Upper lobe of left lung (tissue), 6 donors: ENCODE measurements around the gene PCBP3. TPM values are rescaled to one million over a fixed set of nuclear protein-coding genes. Genes with fewer than 3 reads are reported as not detected.
A peak's percentile ranks its signal among the peaks of the same experiment; 100 is the strongest.

Experiments
- ATAC-seq, 2 donors: fragments of 200-7000 bp; cut with Tn5 transposase; one replicate each; pipeline ENCODE4 v1.9.1; 2022; ENCODE audit warnings: mild to moderate bottlenecking in 2 of 2, moderate library complexity in 2 of 2; ENCODE audit not compliant: low FRiP score in 2 of 2
- DNase-seq, 2 donors: peaks; one replicate each; pipeline ENCODE4 v3.0.0-alpha.2; 2019 to 2020
- H3K27ac ChIP-seq, 4 donors: fragments of 200-600 bp; sonication (generic); one replicate each; pipeline ENCODE4 v1.5.1; 2016 to 2019
- H3K27me3 ChIP-seq, 4 donors: fragments of 200-600 bp; sonication (generic); one replicate each; pipeline ENCODE4 v1.5.1; 2017 to 2019
- H3K36me3 ChIP-seq, 4 donors: fragments of 200-600 bp; sonication (generic); one replicate each; pipeline ENCODE4 v1.5.1; 2016 to 2019
- H3K4me1 ChIP-seq, 4 donors: fragments of 200-600 bp; sonication (generic); one replicate each; pipeline ENCODE4 v1.5.1; 2018 to 2019
- H3K4me3 ChIP-seq, 4 donors: fragments of 200-600 bp; sonication (generic); one replicate each; pipeline ENCODE4 v1.5.1; 2017 to 2019; ENCODE audit warnings: mild to moderate bottlenecking in 2 of 4, moderate library complexity in 1 of 4
- H3K9me3 ChIP-seq, 4 donors: fragments of 200-600 bp; sonication (generic); one replicate each; pipeline ENCODE4 v1.5.1; 2018 to 2019
- EP300 ChIP-seq, 4 donors: sonication (generic); formaldehyde crosslinking; IDR thresholded peaks; one replicate each; pipeline ENCODE4 v1.5.1; 2017; ENCODE audit warnings: antibody characterized with exemption in 4 of 4, control low read depth in 2 of 4
- POLR2A ChIP-seq, 4 donors: fragments of 450-650 bp; IDR thresholded peaks; one replicate each; pipeline ENCODE4 v1.5.1; 2016 to 2017; ENCODE audit warnings: antibody characterized with exemption in 4 of 4, mild to moderate bottlenecking in 2 of 4
- POLR2AphosphoS5 ChIP-seq, 2 donors: sonication (generic); formaldehyde crosslinking; IDR thresholded peaks; one replicate each; pipeline ENCODE4 v1.5.1; 2017; ENCODE audit warnings: antibody characterized with exemption in 2 of 2
- WGBS, 2 donors: methylation state at CpG; one replicate each; pipeline ENCODE4 v1.1.5; 2017 to 2018; 5-methylcytosine and 5-hydroxymethylcytosine counted together
- total RNA-seq, 6 donors: library from RNA; depleted of rRNA in 4 of 6; stranded (reverse); fragments of >200 nt in 4 of 6; gene quantifications; one replicate each; pipeline versions ENCODE4 v1.1.0 to v1.2.1, GENCODE V29; 2016 to 2021
- TF ChIP-seq, protein P1 (sequence below), 6 experiments: fragments of 450-650 bp in 4 of 6; fragments of 200-600 bp in 2 of 6; sonication (generic) in 2 of 6; IDR thresholded peaks; one replicate each; pipeline ENCODE4 v1.5.1; 2016 to 2019; ENCODE audit warnings: antibody characterized with exemption in 6 of 6
- donor health status: DM: no; HTN: no; CAD: no; lungs with moderate emphysema.
- donor health status: DM: no; HTN: yes; CAD: no; lungs with severe emphysema.

Gene PCBP3
- total RNA-seq, 6 donors from 2014 or later = 0.78 to 10.5 (median 3.3) TPM

DNA sequence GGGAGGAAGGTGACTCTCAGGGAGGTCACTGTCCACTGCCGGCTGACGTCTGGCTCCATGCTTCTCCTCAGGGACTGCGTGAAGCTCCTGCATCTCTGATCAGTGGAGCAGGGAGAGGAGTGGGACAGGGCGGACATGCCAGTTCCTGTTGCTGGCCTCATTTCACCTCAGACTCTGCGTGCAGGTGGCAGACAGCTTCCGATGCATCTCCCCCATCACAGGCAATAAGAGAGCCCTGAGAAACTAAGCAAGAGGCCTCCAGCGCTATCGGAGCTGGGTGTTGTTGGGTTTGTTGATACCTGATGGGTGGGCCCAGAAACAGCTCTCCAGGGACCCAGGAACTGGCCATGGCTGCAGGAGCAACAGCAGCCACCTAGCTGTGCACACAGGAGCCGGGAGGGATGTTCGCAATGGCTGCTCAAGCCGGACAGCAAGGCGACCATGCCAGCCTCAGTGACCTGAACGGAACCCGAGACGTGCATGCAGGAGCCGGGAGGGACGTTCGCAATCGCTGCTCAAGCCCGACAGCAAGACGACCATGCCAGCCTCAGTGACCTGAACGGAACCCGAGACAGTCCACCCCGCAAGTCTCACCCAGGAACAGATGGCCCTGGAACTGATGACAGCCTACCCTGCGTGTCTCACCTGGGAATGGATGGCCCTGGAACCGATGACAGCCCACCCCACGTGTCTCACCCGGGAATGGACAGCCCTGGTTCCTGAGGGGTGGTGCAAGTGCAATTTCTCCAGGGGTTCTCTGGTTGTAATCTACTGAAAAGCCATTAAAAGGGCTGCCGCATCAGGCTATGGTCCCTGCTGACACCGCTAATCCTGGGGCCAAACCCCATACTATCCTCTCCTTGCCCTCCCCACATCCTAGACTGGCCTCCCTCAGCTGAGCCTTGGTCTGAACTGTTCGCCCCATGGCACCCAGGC, 14.2 kb upstream of the PCBP3 start:
- TF ChIP-seq POLR2A (IDR thresholded peaks at IDR 0.05) (no peak), POLR2AphosphoS5 (IDR thresholded peaks at IDR 0.05) (no peak), EP300 (IDR thresholded peaks at IDR 0.05) (no peak)
- TF ChIP-seq, protein P1, sequence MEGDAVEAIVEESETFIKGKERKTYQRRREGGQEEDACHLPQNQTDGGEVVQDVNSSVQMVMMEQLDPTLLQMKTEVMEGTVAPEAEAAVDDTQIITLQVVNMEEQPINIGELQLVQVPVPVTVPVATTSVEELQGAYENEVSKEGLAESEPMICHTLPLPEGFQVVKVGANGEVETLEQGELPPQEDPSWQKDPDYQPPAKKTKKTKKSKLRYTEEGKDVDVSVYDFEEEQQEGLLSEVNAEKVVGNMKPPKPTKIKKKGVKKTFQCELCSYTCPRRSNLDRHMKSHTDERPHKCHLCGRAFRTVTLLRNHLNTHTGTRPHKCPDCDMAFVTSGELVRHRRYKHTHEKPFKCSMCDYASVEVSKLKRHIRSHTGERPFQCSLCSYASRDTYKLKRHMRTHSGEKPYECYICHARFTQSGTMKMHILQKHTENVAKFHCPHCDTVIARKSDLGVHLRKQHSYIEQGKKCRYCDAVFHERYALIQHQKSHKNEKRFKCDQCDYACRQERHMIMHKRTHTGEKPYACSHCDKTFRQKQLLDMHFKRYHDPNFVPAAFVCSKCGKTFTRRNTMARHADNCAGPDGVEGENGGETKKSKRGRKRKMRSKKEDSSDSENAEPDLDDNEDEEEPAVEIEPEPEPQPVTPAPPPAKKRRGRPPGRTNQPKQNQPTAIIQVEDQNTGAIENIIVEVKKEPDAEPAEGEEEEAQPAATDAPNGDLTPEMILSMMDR (IDR thresholded peaks at IDR 0.05) = no peak
- Histone ChIP-seq H3K27me3 (no peaks in the 10 kb centered on the region), H3K4me3 (no peak overlapping the region), H3K9me3 (no peaks in the 10 kb centered on the region), H3K27ac (no peak overlapping the region), H3K36me3 (no peaks in the 10 kb centered on the region), H3K4me1 (no peaks in the 10 kb centered on the region)
- peak in 1 of 2 donors; percentile 65 for ATAC-seq
- 83 to 92% methylated on average over 18 to 31 of the region's 31 CpGs for WGBS, 2 donors
- DNase-seq = peak in 1 of 2 donors; percentile 64

DNA sequence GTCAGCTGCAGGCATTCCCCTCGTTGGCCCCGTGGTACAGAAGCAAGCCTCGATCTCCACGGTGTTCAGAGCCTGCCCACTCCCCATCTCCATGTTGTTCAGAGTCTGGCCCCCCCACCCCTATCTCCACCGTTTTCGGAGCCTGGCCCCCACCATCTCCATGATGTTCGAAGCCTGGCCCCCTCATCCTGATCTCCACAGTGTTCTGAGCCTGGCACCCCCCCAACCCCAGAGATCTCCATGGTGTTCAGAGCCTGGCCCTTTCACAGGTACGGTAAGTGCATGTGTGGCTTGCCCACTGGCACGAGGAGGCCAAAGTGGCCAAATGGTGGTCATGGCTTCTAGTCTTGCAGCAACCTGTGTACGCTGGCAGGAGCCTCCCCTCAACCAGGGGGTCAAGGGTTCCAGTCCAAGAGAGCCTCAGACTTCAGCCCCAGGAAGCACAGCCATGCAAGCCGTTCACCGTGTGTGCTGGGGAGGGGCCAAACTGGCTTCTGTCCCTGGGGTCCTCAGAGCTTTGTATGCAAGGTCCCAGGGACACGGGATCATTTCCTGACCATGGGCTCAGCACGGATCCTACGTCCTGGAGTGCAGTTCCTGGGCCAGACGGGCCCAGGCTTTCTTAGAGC, 13.3 kb upstream of the PCBP3 start:
- DNase-seq (no peak), ATAC-seq (no peak)
- no peak for TF ChIP-seq EP300 (IDR thresholded peaks at IDR 0.05)
- TF ChIP-seq, protein P1 (IDR thresholded peaks at IDR 0.05) = no peak
- TF ChIP-seq POLR2AphosphoS5 (IDR thresholded peaks at IDR 0.05) = no peak
- no peak for TF ChIP-seq POLR2A (IDR thresholded peaks at IDR 0.05)
- no peaks in the 10 kb centered on the region for H3K27me3 ChIP-seq
- no peaks in the 10 kb centered on the region for H3K4me1 ChIP-seq
- H3K9me3 ChIP-seq = no peaks in the 10 kb centered on the region
- WGBS, 2 donors = 83 to 87% methylated on average over 7 to 16 of the region's 16 CpGs
- no peak overlapping the region for H3K27ac ChIP-seq
- H3K4me3 ChIP-seq = no peak overlapping the region
- no peaks in the 10 kb centered on the region for H3K36me3 ChIP-seq

DNA sequence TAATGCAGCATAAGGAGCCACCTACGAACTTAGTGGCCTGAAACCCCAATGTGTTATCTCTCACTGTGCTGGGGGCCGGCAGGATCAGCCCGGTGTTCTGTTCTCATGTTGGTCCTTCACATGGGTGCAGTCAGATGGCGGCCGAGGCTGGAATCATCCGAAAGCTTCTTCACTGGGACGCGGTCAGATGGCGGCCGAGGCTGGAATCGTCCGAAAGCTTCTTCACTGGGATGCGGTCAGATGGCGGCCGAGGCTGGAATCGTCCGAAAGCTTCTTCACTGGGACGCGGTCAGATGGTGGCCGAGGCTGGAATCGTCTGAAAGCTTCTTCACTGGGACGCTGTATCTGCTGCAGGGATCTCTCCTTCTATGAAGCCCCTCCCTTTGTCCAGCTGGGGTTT, 12.6 kb upstream of the PCBP3 start:
- TF ChIP-seq EP300 (IDR thresholded peaks at IDR 0.05) = no peak
- no peak for TF ChIP-seq POLR2AphosphoS5 (IDR thresholded peaks at IDR 0.05)
- no peak for TF ChIP-seq POLR2A (IDR thresholded peaks at IDR 0.05)
- TF ChIP-seq, protein P1 (IDR thresholded peaks at IDR 0.05) = no peak

DNA sequence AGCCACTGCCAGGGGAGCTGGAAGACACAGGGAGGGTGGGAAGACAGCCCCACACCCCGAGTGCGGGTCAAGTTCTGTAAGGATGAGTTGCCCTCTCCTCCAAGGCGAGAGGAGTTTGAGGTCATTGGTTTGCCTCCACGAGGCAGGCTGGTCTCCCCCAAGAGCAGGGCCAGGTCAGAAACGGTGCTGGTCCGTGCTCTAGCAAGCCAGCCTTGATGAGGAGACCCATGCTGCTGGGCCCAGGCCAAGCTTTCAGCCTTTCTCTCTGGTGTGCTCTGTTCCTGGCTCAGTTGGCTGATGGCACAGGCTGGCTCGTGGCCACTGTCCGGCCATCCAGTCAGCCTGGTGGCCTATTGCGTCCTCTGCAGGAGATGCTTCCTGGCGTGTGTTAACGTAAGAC, 12.0 kb upstream of the PCBP3 start:
- peak in 1 of 2 donors; percentile 42 for ATAC-seq
- H3K4me3 ChIP-seq = no peak overlapping the region
- no peak for DNase-seq
- H3K4me1 ChIP-seq = no peaks in the 10 kb centered on the region
- no peaks in the 10 kb centered on the region for H3K27me3 ChIP-seq
- TF ChIP-seq POLR2A (IDR thresholded peaks at IDR 0.05) (no peak), POLR2AphosphoS5 (IDR thresholded peaks at IDR 0.05) (no peak), EP300 (IDR thresholded peaks at IDR 0.05) (no peak)
- TF ChIP-seq, protein P1 (IDR thresholded peaks at IDR 0.05) = no peak
- H3K9me3 ChIP-seq = no peaks in the 10 kb centered on the region
- H3K36me3 ChIP-seq = no peaks in the 10 kb centered on the region
- WGBS, 2 donors = 74 to 79% methylated on average over 11 of the region's 11 CpGs
- H3K27ac ChIP-seq = no peak overlapping the region

More for the DNA sequence above, 12.6 kb upstream of the PCBP3 start:
- Histone ChIP-seq H3K27me3 (no peaks in the 10 kb centered on the region), H3K27ac (no peak overlapping the region), H3K36me3 (no peaks in the 10 kb centered on the region), H3K4me3 (no peak overlapping the region), H3K9me3 (no peaks in the 10 kb centered on the region), H3K4me1 (no peaks in the 10 kb centered on the region)
- ATAC-seq (no peak), DNase-seq (no peak)
- 83 to 90% methylated on average over 17 to 22 of the region's 22 CpGs for WGBS, 2 donors
